HepG2 (cell line): Measurements from ENCODE around the gene KLHDC1. TPM values are rescaled to one million over a fixed set of nuclear protein-coding genes. Genes with fewer than 3 reads are reported as not detected.

ENCODE experiments used
- CBFB ChIP-seq: sonication (generic); formaldehyde crosslinking; IDR thresholded peaks from 2 replicates; pipeline ENCODE4 v1.4.0; 2020; ENCODE audit warnings: missing genetic modification reagents
- HNRNPUL1 ChIP-seq: fragments of 200-400 bp; formaldehyde crosslinking; IDR thresholded peaks from 2 replicates; pipeline ENCODE4 v1.6.1; 2017; ENCODE audit warnings: low read depth, mild to moderate bottlenecking, low read length, moderate library complexity
- MAZ ChIP-seq, 2 experiments: sonication (generic) in 1 of 2; formaldehyde crosslinking in 1 of 2; IDR thresholded peaks; 2 replicates each; pipeline versions ENCODE4 v1.5.0 to v1.6.1; 2012 to 2020; ENCODE audit warnings: low read depth in 2 of 2, mild to moderate bottlenecking in 2 of 2, borderline replicate concordance in 1 of 2, improper control_type of control experiment in 1 of 2, low read length in 1 of 2, missing genetic modification reagents in 1 of 2, moderate library complexity in 1 of 2
- MEF2D ChIP-seq: sonication (generic); formaldehyde crosslinking; IDR thresholded peaks from 2 replicates; pipeline ENCODE4 v1.5.1; 2020; ENCODE audit warnings: mild to moderate bottlenecking, missing genetic modification reagents
- MEIS1 ChIP-seq: sonication (generic); formaldehyde crosslinking; IDR thresholded peaks from 2 replicates; pipeline ENCODE4 v1.9.0; 2021; ENCODE audit warnings: mild to moderate bottlenecking, missing genetic modification reagents, moderate library complexity, borderline replicate concordance
- NCOA5 ChIP-seq: sonication (generic); formaldehyde crosslinking; IDR thresholded peaks from 2 replicates; pipeline ENCODE4 v1.4.0; 2020; ENCODE audit warnings: missing genetic modification reagents
- NCOR1 ChIP-seq: fragments of 200-600 bp; sonication (generic); IDR thresholded peaks from 2 replicates; pipeline ENCODE4 v1.7.0; 2017; ENCODE audit warnings: antibody characterized with exemption, low read length, borderline replicate concordance
- TOPORS ChIP-seq: sonication (generic); formaldehyde crosslinking; IDR thresholded peaks from 2 replicates; pipeline ENCODE4 v1.8.0; 2023; ENCODE audit warnings: mild to moderate bottlenecking, missing genetic modification reagents
- ZMYM3 ChIP-seq: sonication (generic); formaldehyde crosslinking; IDR thresholded peaks from 2 replicates; pipeline ENCODE4 v1.5.1; 2020; ENCODE audit warnings: mild to moderate bottlenecking, missing genetic modification reagents
- ZNF101 ChIP-seq: sonication (generic); formaldehyde crosslinking; IDR thresholded peaks from 2 replicates; pipeline ENCODE4 v1.4.0; 2020; ENCODE audit warnings: mild to moderate bottlenecking, low read depth, missing genetic modification reagents, borderline replicate concordance
- ZNF207 ChIP-seq: fragments of 450-650 bp; IDR thresholded peaks from 2 replicates; pipeline ENCODE4 v1.6.1; 2016; ENCODE audit warnings: antibody characterized with exemption, borderline replicate concordance
- ZNF317 ChIP-seq: sonication (generic); formaldehyde crosslinking; IDR thresholded peaks from 2 replicates; pipeline ENCODE4 v1.5.0; 2020; ENCODE audit warnings: mild to moderate bottlenecking, missing genetic modification reagents
- ZNF713 ChIP-seq: sonication (generic); formaldehyde crosslinking; IDR thresholded peaks from 2 replicates; pipeline ENCODE4 v1.4.0; 2020; ENCODE audit warnings: mild to moderate bottlenecking, missing genetic modification reagents
- polyA plus RNA-seq, 8 experiments: library from polyadenylated mRNA; depleted of rRNA in 3 of 8; stranded (reverse) in 7 of 8; unstranded in 1 of 8; fragments of >200 nt; fragmentation: Illumina TruSeq in 4 of 8; extraction: Trizol in 4 of 8; gene quantifications; 2 replicates each; pipeline versions ENCODE4 v1.2.1 to v1.2.3, GENCODE V29; 2011 to 2016; ENCODE audit warnings: low read depth in 4 of 8, missing spikeins in 1 of 8, mixed read lengths in 1 of 8; ENCODE audit not compliant: insufficient read depth in 1 of 8
- total RNA-seq, 5 experiments: library from RNA; depleted of rRNA; stranded (reverse); fragments of >200 nt; fragmentation: Illumina TruSeq; extraction: Trizol; gene quantifications; 2 replicates each; pipeline ENCODE4 v1.2.3, GENCODE V29; 2016; ENCODE audit warnings: low read depth in 1 of 5
- TF ChIP-seq, protein P1 (sequence below): sonication (generic); formaldehyde crosslinking; IDR thresholded peaks from 2 replicates; pipeline ENCODE4 v1.4.0; 2020; ENCODE audit warnings: missing genetic modification reagents, borderline replicate concordance
- TF ChIP-seq, protein P2 (sequence below): sonication (generic); formaldehyde crosslinking; IDR thresholded peaks from 2 replicates; pipeline ENCODE4 v1.8.0; 2023; ENCODE audit warnings: mild to moderate bottlenecking, missing genetic modification reagents

KLHDC1 gene
- total and polyA plus RNA-seq, 2 of the 13 experiments (the other 11 are each of a cell fraction or from before 2014, with no cell fraction given), result 0.11 TPM; not detected in 1

- TF ChIP-seq, protein P1, sequence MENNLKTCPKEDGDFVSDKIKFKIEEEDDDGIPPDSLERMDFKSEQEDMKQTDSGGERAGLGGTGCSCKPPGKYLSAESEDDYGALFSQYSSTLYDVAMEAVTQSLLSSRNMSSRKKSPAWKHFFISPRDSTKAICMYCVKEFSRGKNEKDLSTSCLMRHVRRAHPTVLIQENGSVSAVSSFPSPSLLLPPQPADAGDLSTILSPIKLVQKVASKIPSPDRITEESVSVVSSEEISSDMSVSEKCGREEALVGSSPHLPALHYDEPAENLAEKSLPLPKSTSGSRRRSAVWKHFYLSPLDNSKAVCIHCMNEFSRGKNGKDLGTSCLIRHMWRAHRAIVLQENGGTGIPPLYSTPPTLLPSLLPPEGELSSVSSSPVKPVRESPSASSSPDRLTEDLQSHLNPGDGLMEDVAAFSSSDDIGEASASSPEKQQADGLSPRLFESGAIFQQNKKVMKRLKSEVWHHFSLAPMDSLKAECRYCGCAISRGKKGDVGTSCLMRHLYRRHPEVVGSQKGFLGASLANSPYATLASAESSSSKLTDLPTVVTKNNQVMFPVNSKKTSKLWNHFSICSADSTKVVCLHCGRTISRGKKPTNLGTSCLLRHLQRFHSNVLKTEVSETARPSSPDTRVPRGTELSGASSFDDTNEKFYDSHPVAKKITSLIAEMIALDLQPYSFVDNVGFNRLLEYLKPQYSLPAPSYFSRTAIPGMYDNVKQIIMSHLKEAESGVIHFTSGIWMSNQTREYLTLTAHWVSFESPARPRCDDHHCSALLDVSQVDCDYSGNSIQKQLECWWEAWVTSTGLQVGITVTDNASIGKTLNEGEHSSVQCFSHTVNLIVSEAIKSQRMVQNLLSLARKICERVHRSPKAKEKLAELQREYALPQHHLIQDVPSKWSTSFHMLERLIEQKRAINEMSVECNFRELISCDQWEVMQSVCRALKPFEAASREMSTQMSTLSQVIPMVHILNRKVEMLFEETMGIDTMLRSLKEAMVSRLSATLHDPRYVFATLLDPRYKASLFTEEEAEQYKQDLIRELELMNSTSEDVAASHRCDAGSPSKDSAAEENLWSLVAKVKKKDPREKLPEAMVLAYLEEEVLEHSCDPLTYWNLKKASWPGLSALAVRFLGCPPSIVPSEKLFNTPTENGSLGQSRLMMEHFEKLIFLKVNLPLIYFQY (CRISPR knock-in tag), result peak; percentile 31; the same call in 1 of the 2 replicates
- no peak; the same call in 1 of the 2 replicates for TF ChIP-seq MEIS1 (CRISPR knock-in tag)
- TF ChIP-seq ZNF101 (CRISPR knock-in tag), result no peak
- no peak; the same call in 1 of the 2 replicates for TF ChIP-seq CBFB
- no peak for TF ChIP-seq NCOA5
- TF ChIP-seq TOPORS (CRISPR knock-in tag), result peak; percentile 80; the same call in 1 of the 2 replicates
- no peak for TF ChIP-seq ZNF207
- peak; percentile 41; the same call in 1 of the 2 replicates for TF ChIP-seq NCOR1
- no peak for TF ChIP-seq MEF2D (CRISPR knock-in tag)
- TF ChIP-seq, protein P2, sequence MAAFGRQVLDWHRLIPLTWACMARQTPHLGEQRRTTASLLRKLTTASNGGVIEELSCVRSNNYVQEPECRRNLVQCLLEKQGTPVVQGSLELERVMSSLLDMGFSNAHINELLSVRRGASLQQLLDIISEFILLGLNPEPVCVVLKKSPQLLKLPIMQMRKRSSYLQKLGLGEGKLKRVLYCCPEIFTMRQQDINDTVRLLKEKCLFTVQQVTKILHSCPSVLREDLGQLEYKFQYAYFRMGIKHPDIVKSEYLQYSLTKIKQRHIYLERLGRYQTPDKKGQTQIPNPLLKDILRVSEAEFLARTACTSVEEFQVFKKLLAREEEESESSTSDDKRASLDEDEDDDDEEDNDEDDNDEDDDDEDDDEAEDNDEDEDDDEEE (CRISPR knock-in tag), result 0 out of 2 replicates have a peak, but pooled peaks have one; percentile 34
- TF ChIP-seq ZNF713 (CRISPR knock-in tag), result 0 out of 2 replicates have a peak, but pooled peaks have one; percentile 40
- 0 out of 2 replicates have a peak, but pooled peaks have one; percentile 50 for TF ChIP-seq MAZ (IDR thresholded peaks at IDR 0.05; ENCODE audit: borderline replicate concordance, low read depth, low read length)
- TF ChIP-seq MAZ (CRISPR knock-in tag; IDR thresholded peaks at IDR 0.05; ENCODE audit: low read depth), result peak; percentile 98
- no peak for TF ChIP-seq HNRNPUL1
- TF ChIP-seq ZNF317 (CRISPR knock-in tag), result no peak
- TF ChIP-seq ZMYM3 (CRISPR knock-in tag), result peak; percentile 31; the same call in 1 of the 2 replicates
These were observed 74.8 kb downstream of the KLHDC1 start, which contains the start of gene KLHDC2 (continued) for GRCh38 chr14:49767571-49768300.
